Suprapubic skin (tissue), 4 donors: ENCODE results near the gene EPS15. TPM values are rescaled to one million over a fixed set of nuclear protein-coding genes. Genes with fewer than 3 reads are reported as not detected.

Source experiments
- DNase-seq, 2 donors: peaks; one replicate each; pipeline ENCODE4 v3.0.0-alpha.2; 2019; ENCODE audit warnings: low spot score in 2 of 2
- H3K27ac ChIP-seq: fragments of 200-600 bp; sonication (generic); one replicate; pipeline ENCODE4 v1.5.1; 2019
- H3K27me3 ChIP-seq: fragments of 200-600 bp; sonication (generic); one replicate; pipeline ENCODE4 v1.5.1; 2019
- H3K36me3 ChIP-seq: fragments of 200-600 bp; sonication (generic); one replicate; pipeline ENCODE4 v1.5.1; 2019
- H3K4me1 ChIP-seq: fragments of 200-600 bp; sonication (generic); one replicate; pipeline ENCODE4 v1.5.1; 2019
- H3K4me3 ChIP-seq: fragments of 200-600 bp; sonication (generic); one replicate; pipeline ENCODE4 v1.5.1; 2019; ENCODE audit warnings: mild to moderate bottlenecking
- H3K9me3 ChIP-seq: fragments of 200-600 bp; sonication (generic); one replicate; pipeline ENCODE4 v1.5.1; 2019
- CTCF ChIP-seq, 2 donors: fragments of 200-600 bp in 1 of 2; fragments of 450-650 bp in 1 of 2; sonication (generic) in 1 of 2; IDR thresholded peaks; one replicate each; pipeline ENCODE4 v1.5.1; 2016 to 2019; ENCODE audit warnings: antibody characterized with exemption in 2 of 2, mild to moderate bottlenecking in 1 of 2, moderate library complexity in 1 of 2
- EP300 ChIP-seq: sonication (generic); formaldehyde crosslinking; IDR thresholded peaks from one replicate; pipeline ENCODE4 v1.6.1; 2017; ENCODE audit warnings: antibody characterized with exemption
- POLR2A ChIP-seq, 2 donors: fragments of 450-650 bp; IDR thresholded peaks; one replicate each; pipeline ENCODE4 v1.6.1; 2017; ENCODE audit warnings: antibody characterized with exemption in 2 of 2, mild to moderate bottlenecking in 2 of 2, moderate library complexity in 2 of 2
- POLR2AphosphoS5 ChIP-seq, 3 donors: sonication (generic); formaldehyde crosslinking; IDR thresholded peaks; one replicate each; pipeline ENCODE4 v1.6.1; 2017; ENCODE audit warnings: antibody characterized with exemption in 3 of 3
- WGBS: methylation state at CpG from one replicate; pipeline ENCODE4 v1.1.5; 2018; 5-methylcytosine and 5-hydroxymethylcytosine counted together
- total RNA-seq, 4 donors: library from RNA; depleted of rRNA; stranded (reverse); fragments of >200 nt; gene quantifications; one replicate each; pipeline ENCODE4 v1.1.0, GENCODE V29; 2016

The EPS15 gene
- total RNA-seq, 4 donors from 2014 or later, result 57.1 to 127 (median 81.5) TPM

GRCh38 chr1:51551848-51552296, 32.8 kb upstream of the EPS15 start:
- H3K27me3 ChIP-seq, result no peaks in the 10 kb centered on the region
- TF ChIP-seq POLR2AphosphoS5 (IDR thresholded peaks at IDR 0.05), result no peak
- no peak for TF ChIP-seq EP300
- no peak for TF ChIP-seq CTCF (IDR thresholded peaks at IDR 0.05)
- TF ChIP-seq POLR2A (IDR thresholded peaks at IDR 0.05), result no peak
- H3K36me3 ChIP-seq, result no peaks in the 10 kb centered on the region
- no peaks in the 10 kb centered on the region for H3K9me3 ChIP-seq
- no peak overlapping the region for H3K4me3 ChIP-seq
- 82% methylated on average over 5 of the region's 5 CpGs for WGBS
- no peaks in the 10 kb centered on the region for H3K4me1 ChIP-seq
- H3K27ac ChIP-seq, result no peak overlapping the region
- no peak for DNase-seq

GRCh38 chr1:51551081-51551480, 32.0 kb upstream of the EPS15 start:
- Histone ChIP-seq H3K9me3 (no peaks in the 10 kb centered on the region), H3K27me3 (no peaks in the 10 kb centered on the region), H3K27ac (no peak overlapping the region), H3K4me3 (no peak overlapping the region), H3K4me1 (no peaks in the 10 kb centered on the region), H3K36me3 (no peaks in the 10 kb centered on the region)
- TF ChIP-seq POLR2A (IDR thresholded peaks at IDR 0.05) (no peak), CTCF (IDR thresholded peaks at IDR 0.05) (no peak), EP300 (no peak)
- 76% methylated on average over 2 of the region's 2 CpGs for WGBS
- no peak for DNase-seq

GRCh38 chr1:51549901-51550300, 30.8 kb upstream of the EPS15 start:
- Histone ChIP-seq H3K27ac (no peak overlapping the region), H3K4me1 (no peaks in the 10 kb centered on the region), H3K27me3 (no peaks in the 10 kb centered on the region), H3K36me3 (no peaks in the 10 kb centered on the region), H3K9me3 (no peaks in the 10 kb centered on the region), H3K4me3 (no peak overlapping the region)
- 84% methylated on average over 3 of the region's 3 CpGs for WGBS
- DNase-seq, result no peak
- TF ChIP-seq POLR2AphosphoS5 (IDR thresholded peaks at IDR 0.05), result no peak
- no peak for TF ChIP-seq POLR2A (IDR thresholded peaks at IDR 0.05)
- no peak for TF ChIP-seq EP300
- no peak for TF ChIP-seq CTCF (IDR thresholded peaks at IDR 0.05)

GRCh38 chr1:51549016-51549619, 30.1 kb upstream of the EPS15 start:
- WGBS, result 81% methylated on average over 3 of the region's 3 CpGs
- no peak for TF ChIP-seq EP300
- TF ChIP-seq CTCF (IDR thresholded peaks at IDR 0.05), result no peak
- TF ChIP-seq POLR2AphosphoS5 (IDR thresholded peaks at IDR 0.05), result no peak
- TF ChIP-seq POLR2A (IDR thresholded peaks at IDR 0.05), result no peak
- Histone ChIP-seq H3K4me3 (no peak overlapping the region), H3K36me3 (no peaks in the 10 kb centered on the region), H3K27me3 (no peaks in the 10 kb centered on the region), H3K9me3 (no peaks in the 10 kb centered on the region), H3K27ac (no peak overlapping the region), H3K4me1 (no peaks in the 10 kb centered on the region)
- DNase-seq, result no peak

GRCh38 chr1:51543858-51544257, 24.8 kb upstream of the EPS15 start:
- Histone ChIP-seq H3K36me3 (no peaks in the 10 kb centered on the region), H3K9me3 (no peaks in the 10 kb centered on the region), H3K4me1 (no peaks in the 10 kb centered on the region), H3K27ac (no peak overlapping the region), H3K4me3 (no peak overlapping the region), H3K27me3 (no peaks in the 10 kb centered on the region)
- DNase-seq, result no peak
- WGBS, result 96% methylated on average over 2 of the region's 2 CpGs
- no peak for TF ChIP-seq POLR2AphosphoS5 (IDR thresholded peaks at IDR 0.05)
- TF ChIP-seq POLR2A (IDR thresholded peaks at IDR 0.05), result no peak
- no peak for TF ChIP-seq EP300
- no peak for TF ChIP-seq CTCF (IDR thresholded peaks at IDR 0.05)
